Raji (cell line): ENCODE data around the gene SLC44A1.

Source experiments
- POLR2A ChIP-seq: IDR thresholded peaks from 2 replicates; pipeline ENCODE4 v1.6.1; 2011; ENCODE audit warnings: low read depth, low read length, control low read depth; ENCODE audit not compliant: insufficient read depth

Gene SLC44A1

GRCh38 chr9:105236261-105236660 lies 8.2 kb upstream of the SLC44A1 start:
- no peak for TF ChIP-seq POLR2A

GRCh38 chr9:105237246-105237645 lies 7.2 kb upstream of the SLC44A1 start:
- no peak for TF ChIP-seq POLR2A

- TF ChIP-seq POLR2A, result no peak
Measured at GRCh38 chr9:105238302-105238701, 6.1 kb upstream of the SLC44A1 start.

- TF ChIP-seq POLR2A, result no peak
Measured at GRCh38 chr9:105241356-105242043, 3.0 kb upstream of the SLC44A1 start.

- no peak for TF ChIP-seq POLR2A
Measured at GRCh38 chr9:105242062-105242461, 2.4 kb upstream of the SLC44A1 start.

- TF ChIP-seq POLR2A, result no peak
Measured at GRCh38 chr9:105242557-105242956, 1.9 kb upstream of the SLC44A1 start.

GRCh38 chr9:105243015-105243686 lies 1.3 kb upstream of the SLC44A1 start:
- no peak for TF ChIP-seq POLR2A

- TF ChIP-seq POLR2A, result no peak; the same call in 1 of the 2 replicates
Measured at GRCh38 chr9:105244734-105245028, 230 bp downstream of the SLC44A1 start.

GRCh38 chr9:105245029-105245890 lies 809 bp downstream of the SLC44A1 start:
- no peak for TF ChIP-seq POLR2A

- no peak for TF ChIP-seq POLR2A
Measured at GRCh38 chr9:105245891-105246161, 1.4 kb downstream of the SLC44A1 start.

- no peak for TF ChIP-seq POLR2A
Measured at GRCh38 chr9:105246656-105247173, 2.3 kb downstream of the SLC44A1 start.

- no peak for TF ChIP-seq POLR2A
Measured at GRCh38 chr9:105248691-105249090, 4.2 kb downstream of the SLC44A1 start.

- TF ChIP-seq POLR2A, result no peak
Measured at GRCh38 chr9:105251133-105251532, 6.7 kb downstream of the SLC44A1 start.

- no peak for TF ChIP-seq POLR2A
Measured at GRCh38 chr9:105251733-105252404, 7.4 kb downstream of the SLC44A1 start.

- no peak for TF ChIP-seq POLR2A
Measured at GRCh38 chr9:105252405-105252756, 7.9 kb downstream of the SLC44A1 start.
